A549 (cell line): ENCODE measurements around the gene USP9X.

Source experiments
- CEBPB ChIP-seq, 2 experiments: fragments of >200 bp in 1 of 2; sonication (Bioruptor Twin) in 1 of 2; formaldehyde crosslinking in 1 of 2; IDR thresholded peaks; 2 replicates each; pipeline ENCODE4 v1.6.1; 2012 to 2016
- CTCF ChIP-seq: fragments of >200 bp; sonication (Bioruptor Twin); formaldehyde crosslinking; IDR thresholded peaks from 3 replicates; pipeline ENCODE4 v1.5.1; 2016
- EHMT2 ChIP-seq: fragments of 200-600 bp; sonication (generic); IDR thresholded peaks from 2 replicates; pipeline ENCODE4 v1.6.1; 2016; ENCODE audit warnings: antibody characterized with exemption, low read depth, mild to moderate bottlenecking, moderate library complexity
- EP300 ChIP-seq, 2 experiments: fragments of >200 bp; sonication (Bioruptor Twin); formaldehyde crosslinking; IDR thresholded peaks; 2 replicates in 1 of 2; 3 replicates in 1 of 2; pipeline ENCODE4 v1.6.1; 2016 to 2017
- HOXA7 ChIP-seq: fragments of 250-450 bp; sonication (Bioruptor Pico); IDR thresholded peaks from 2 replicates; pipeline ENCODE4 v1.5.0; 2020; ENCODE audit warnings: mild to moderate bottlenecking, moderate library complexity
- MAFK ChIP-seq: fragments of 450-650 bp; IDR thresholded peaks from 2 replicates; pipeline ENCODE4 v1.6.1; 2014; ENCODE audit not compliant: partially characterized antibody
- MAX ChIP-seq: IDR thresholded peaks from 2 replicates; pipeline ENCODE4 v1.6.1; 2012
- NR3C1 ChIP-seq: fragments of >200 bp; sonication (Bioruptor Twin); formaldehyde crosslinking; IDR thresholded peaks from 3 replicates; pipeline ENCODE4 v1.6.1; 2017
- POLR2A ChIP-seq: IDR thresholded peaks from 2 replicates; pipeline ENCODE4 v1.6.1; 2012; ENCODE audit warnings: mild to moderate bottlenecking, low read length
- RAD21 ChIP-seq, 2 experiments: fragments of >200 bp in 1 of 2; sonication (Bioruptor Twin) in 1 of 2; formaldehyde crosslinking in 1 of 2; IDR thresholded peaks in 1 of 2; conservative IDR thresholded peaks in 1 of 2; 2 replicates in 1 of 2; 3 replicates in 1 of 2; pipeline ENCODE4 v1.6.1; 2012 to 2018; ENCODE audit warnings: inconsistent platforms in 1 of 2
- REST ChIP-seq: fragments of 200-600 bp; sonication (generic); IDR thresholded peaks from 2 replicates; pipeline ENCODE4 v1.6.1; 2016; ENCODE audit warnings: antibody characterized with exemption, mild to moderate bottlenecking, moderate library complexity
- TP53 ChIP-seq: fragments of 250-450 bp; sonication (Bioruptor Pico); IDR thresholded peaks from 2 replicates; pipeline ENCODE4 v1.5.0; 2021; ENCODE audit warnings: mild to moderate bottlenecking, moderate library complexity
- USF2 ChIP-seq: fragments of 450-650 bp; IDR thresholded peaks from 2 replicates; pipeline ENCODE4 v1.6.1; 2014; ENCODE audit warnings: antibody characterized with exemption

- TF ChIP-seq CTCF (no peak), NR3C1 (no peak), POLR2A (no peak), MAFK (no peak), CEBPB (IDR thresholded peaks at IDR 0.05) (no peak), MAX (no peak), REST (no peak), TP53 (CRISPR knock-in tag) (no peak), USF2 (no peak), EP300 (IDR thresholded peaks at IDR 0.05) (no peak), HOXA7 (CRISPR knock-in tag) (no peak), RAD21 (conservative IDR thresholded peaks at IDR 0.05 in 1 of 2, IDR thresholded peaks at IDR 0.05 in 1 of 2) (no peak), EHMT2 (no peak)
Measured at GRCh38 chrX:41043196-41043595, 42.0 kb upstream of the USP9X start.
